ENCODE results near the gene COL8A1.

- TF ChIP-seq CTCF (IDR thresholded peaks at IDR 0.05) (no peak), POLR2A (IDR thresholded peaks at IDR 0.05) (no peak)
Measured at GRCh38 chr3:99845331-99845730, 206.9 kb downstream of the COL8A1 start.
